Retinal pigment epithelial cell (primary cell): ENCODE data around the gene IPPK.
"Not testable (repeated sequence)": the region's sequence is repeated elsewhere in the genome, so short reads cannot be mapped to it uniquely, and the experiment has no call there.

Experiments
- DNase-seq: peaks from one replicate; pipeline ENCODE4 v3.0.0-alpha.2; 2010; ENCODE audit warnings: low read depth
- H3K4me3 ChIP-seq: 2 replicates; pipeline ENCODE4 v1.5.1; 2011; ENCODE audit warnings: mild to moderate bottlenecking, low read length, control low read depth, moderate library complexity
- TF ChIP-seq, protein P1 (sequence below): conservative IDR thresholded peaks from 2 replicates; pipeline ENCODE4 v1.5.1; 2011; ENCODE audit warnings: low read depth, low read length, control low read depth, inconsistent platforms

The IPPK gene

DNA sequence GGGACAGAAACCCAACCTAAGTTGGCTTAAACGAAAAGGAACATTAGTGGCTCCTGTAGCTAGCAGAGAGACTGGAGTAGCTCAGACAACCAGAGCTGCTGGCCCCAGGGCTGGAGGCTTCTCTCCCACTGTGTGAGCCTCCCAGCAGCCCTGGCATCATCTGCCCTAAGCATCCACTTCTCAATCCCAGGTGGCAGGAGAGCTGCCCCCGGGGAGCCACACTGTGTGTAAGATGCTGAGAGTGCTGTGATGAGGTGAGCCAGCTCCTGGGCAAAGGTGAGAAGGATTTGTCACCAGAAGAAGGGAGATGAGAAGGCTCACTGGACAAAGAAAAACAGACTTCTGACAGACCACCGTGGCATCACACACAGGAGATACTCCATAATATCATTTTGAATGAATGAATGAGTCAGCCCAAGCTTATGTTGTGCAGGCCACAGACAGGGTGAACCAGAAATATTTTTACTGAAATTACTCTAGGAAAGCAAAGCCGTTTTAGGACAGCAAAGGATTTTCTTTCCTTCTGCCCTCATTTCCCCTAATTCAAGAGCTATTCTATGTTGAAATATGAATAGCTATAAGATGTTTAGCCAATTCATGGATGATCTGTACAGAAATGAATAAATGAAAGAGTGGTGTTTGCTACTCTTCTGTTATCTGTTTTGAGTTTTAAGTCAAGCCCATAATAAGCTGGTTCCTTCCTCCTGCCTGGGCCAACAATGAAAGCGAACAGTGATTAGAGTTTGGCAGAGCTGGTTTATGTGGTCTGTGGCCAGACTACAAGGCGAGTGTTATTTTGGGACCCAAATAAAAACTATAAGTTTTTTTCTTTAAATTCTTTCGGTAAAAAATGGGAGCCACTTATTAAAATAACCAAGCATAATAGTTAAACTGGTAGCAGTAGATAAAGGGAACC is 76.7 kb downstream of the IPPK start:
- TF ChIP-seq, protein P1, sequence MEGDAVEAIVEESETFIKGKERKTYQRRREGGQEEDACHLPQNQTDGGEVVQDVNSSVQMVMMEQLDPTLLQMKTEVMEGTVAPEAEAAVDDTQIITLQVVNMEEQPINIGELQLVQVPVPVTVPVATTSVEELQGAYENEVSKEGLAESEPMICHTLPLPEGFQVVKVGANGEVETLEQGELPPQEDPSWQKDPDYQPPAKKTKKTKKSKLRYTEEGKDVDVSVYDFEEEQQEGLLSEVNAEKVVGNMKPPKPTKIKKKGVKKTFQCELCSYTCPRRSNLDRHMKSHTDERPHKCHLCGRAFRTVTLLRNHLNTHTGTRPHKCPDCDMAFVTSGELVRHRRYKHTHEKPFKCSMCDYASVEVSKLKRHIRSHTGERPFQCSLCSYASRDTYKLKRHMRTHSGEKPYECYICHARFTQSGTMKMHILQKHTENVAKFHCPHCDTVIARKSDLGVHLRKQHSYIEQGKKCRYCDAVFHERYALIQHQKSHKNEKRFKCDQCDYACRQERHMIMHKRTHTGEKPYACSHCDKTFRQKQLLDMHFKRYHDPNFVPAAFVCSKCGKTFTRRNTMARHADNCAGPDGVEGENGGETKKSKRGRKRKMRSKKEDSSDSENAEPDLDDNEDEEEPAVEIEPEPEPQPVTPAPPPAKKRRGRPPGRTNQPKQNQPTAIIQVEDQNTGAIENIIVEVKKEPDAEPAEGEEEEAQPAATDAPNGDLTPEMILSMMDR = no peak
- DNase-seq = no peak

DNA sequence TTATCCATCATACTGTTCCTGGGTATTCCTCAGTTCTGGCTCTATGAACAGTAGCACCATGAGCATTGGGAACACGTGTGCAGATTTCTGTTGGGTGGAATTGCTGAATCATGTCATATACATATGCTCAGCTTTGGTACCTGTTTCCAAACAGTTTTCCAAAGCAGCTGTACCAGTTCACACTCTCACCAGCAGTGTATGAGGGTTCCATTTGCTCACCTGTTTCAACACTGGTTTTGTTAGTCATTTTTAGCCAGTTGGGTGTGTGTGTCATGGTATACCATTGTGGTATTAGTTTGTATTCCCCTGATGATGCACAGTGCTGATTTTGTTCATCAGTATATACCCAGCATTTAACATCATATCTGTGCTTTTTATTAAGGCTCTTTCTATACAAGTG is 77.4 kb downstream of the IPPK start:
- no peak for DNase-seq
- H3K4me3 ChIP-seq = no peak overlapping the region
- TF ChIP-seq, protein P1 = no peak

More for the DNA sequence above, 76.7 kb downstream of the IPPK start:
- no peak overlapping the region for H3K4me3 ChIP-seq

- DNase-seq = no peak
- TF ChIP-seq, protein P1 = no peak
- no peak overlapping the region for H3K4me3 ChIP-seq
Measured at GRCh38 chr9:92590377-92590776, 79.6 kb downstream of the IPPK start.

GRCh38 chr9:92589923-92590322 is 80.0 kb downstream of the IPPK start:
- TF ChIP-seq, protein P1 = no peak

DNA sequence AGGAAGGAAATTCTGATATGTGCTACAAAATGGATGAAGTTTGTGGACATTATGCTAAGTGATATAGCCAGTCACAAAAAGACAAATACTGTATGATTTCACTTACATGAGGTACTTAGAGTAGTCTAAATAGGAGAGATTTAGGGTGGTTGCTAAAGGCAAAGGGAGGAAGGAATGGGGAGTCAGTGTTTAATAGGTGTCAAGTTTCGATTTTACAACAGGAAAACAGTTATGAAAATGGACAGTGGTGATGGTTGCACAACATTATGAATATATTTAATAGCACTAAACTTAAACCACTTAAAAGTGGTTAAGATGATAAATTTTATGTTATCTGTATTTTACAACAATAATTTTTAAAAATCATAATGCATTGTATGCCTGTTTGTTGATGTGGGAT is 93.8 kb downstream of the IPPK start:
- TF ChIP-seq, protein P1 = no peak
- no peak overlapping the region for H3K4me3 ChIP-seq

More at GRCh38 chr9:92589923-92590322, 80.0 kb downstream of the IPPK start:
- DNase-seq = no peak
- no peak overlapping the region for H3K4me3 ChIP-seq

DNA sequence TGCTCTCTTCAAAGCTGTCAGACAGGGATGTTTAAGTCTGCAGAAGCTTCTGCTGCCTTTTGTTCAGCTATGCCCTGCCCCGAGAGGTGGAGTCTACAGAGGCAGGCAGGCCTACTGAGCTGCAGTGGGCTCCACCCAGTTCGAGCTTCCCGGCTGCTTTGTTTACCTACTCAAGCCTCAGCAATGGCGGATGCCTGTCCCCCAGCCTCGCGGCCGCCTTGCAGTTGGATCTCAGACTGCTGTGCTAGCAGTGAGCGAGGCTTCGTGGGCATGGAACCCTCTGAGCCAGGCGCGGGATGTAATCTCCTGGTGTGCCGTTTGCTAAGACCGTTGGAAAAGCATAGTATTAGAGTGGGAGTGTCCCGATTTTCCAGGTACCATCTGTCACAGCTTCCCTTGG is 96.3 kb downstream of the IPPK start:
- not testable (repeated sequence) for H3K4me3 ChIP-seq, DNase-seq

More for the DNA sequence above, 93.8 kb downstream of the IPPK start:
- DNase-seq = no peak

DNA sequence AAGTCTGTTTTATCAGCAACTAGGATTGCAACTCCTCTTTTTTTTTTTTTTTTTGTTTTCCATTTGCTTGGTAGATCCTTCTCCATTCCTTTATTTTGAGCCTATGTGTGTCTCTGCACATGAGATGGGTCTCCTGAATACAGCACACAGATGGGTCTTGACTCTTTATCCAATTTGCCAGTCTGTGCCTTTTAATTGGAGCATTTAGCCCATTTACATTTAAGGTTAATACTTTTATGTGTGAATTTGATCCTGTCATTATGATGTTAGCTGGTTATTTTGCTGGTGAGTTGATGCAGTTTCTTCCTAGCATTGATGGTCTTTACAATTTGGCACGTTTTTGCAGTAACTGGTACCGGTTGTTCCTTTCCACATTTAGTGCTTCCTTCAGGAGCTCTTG is 98.1 kb downstream of the IPPK start:
- not testable (repeated sequence) for DNase-seq, H3K4me3 ChIP-seq

- DNase-seq = no peak
- TF ChIP-seq, protein P1 = no peak
- H3K4me3 ChIP-seq = no peak overlapping the region
Measured at GRCh38 chr9:92564982-92565381, 104.9 kb downstream of the IPPK start.
